Measurements from ENCODE around the gene NPTX2.

DNA sequence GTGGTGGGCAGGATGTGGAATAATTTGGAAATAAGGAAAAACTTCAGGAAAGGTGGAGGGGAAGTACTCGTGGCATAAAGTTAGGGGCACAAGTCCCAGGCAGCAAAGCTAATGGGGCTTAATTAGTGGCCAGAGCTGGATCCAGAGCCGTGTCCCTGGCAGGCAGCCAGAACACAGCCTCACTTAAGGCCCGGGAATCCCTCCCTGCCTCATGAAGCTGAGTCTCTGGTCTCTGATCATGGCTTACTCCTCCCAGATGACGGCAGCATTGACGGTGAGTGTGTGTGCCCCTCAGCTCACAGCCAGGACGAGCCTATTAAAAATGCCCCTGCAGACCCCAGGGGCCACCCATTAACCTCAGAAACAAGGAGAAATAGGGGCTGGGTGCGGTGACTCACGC lies 48.2 kb upstream of the NPTX2 start:
- no peak for TF ChIP-seq EZH2 (IDR thresholded peaks at IDR 0.05; ENCODE audit: low read depth, unreplicated experiment)
- TF ChIP-seq CTCF (conservative IDR thresholded peaks at IDR 0.05; ENCODE audit: low read depth in 2 of 2): no peak
- no peak for TF ChIP-seq POLR2AphosphoS5 (IDR thresholded peaks at IDR 0.05; ENCODE audit: low read depth)
- TF ChIP-seq, protein P1, sequence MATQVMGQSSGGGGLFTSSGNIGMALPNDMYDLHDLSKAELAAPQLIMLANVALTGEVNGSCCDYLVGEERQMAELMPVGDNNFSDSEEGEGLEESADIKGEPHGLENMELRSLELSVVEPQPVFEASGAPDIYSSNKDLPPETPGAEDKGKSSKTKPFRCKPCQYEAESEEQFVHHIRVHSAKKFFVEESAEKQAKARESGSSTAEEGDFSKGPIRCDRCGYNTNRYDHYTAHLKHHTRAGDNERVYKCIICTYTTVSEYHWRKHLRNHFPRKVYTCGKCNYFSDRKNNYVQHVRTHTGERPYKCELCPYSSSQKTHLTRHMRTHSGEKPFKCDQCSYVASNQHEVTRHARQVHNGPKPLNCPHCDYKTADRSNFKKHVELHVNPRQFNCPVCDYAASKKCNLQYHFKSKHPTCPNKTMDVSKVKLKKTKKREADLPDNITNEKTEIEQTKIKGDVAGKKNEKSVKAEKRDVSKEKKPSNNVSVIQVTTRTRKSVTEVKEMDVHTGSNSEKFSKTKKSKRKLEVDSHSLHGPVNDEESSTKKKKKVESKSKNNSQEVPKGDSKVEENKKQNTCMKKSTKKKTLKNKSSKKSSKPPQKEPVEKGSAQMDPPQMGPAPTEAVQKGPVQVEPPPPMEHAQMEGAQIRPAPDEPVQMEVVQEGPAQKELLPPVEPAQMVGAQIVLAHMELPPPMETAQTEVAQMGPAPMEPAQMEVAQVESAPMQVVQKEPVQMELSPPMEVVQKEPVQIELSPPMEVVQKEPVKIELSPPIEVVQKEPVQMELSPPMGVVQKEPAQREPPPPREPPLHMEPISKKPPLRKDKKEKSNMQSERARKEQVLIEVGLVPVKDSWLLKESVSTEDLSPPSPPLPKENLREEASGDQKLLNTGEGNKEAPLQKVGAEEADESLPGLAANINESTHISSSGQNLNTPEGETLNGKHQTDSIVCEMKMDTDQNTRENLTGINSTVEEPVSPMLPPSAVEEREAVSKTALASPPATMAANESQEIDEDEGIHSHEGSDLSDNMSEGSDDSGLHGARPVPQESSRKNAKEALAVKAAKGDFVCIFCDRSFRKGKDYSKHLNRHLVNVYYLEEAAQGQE (IDR thresholded peaks at IDR 0.05; ENCODE audit: unreplicated experiment): no peak
- no peak for TF ChIP-seq ZNF331 (CRISPR knock-in tag; IDR thresholded peaks at IDR 0.05; ENCODE audit: low read depth)

Data from GM23338 (cell line).